Vagina (tissue), 2 donors: ENCODE data around the gene TARBP2.

Experiments used
- CTCF ChIP-seq, 3 experiments: fragments of 450-650 bp in 2 of 3; fragments of 200-600 bp in 1 of 3; sonication (generic) in 1 of 3; IDR thresholded peaks; one replicate each; pipeline ENCODE4 v1.5.1; 2017 to 2019; ENCODE audit warnings: antibody characterized with exemption in 3 of 3, mild to moderate bottlenecking in 2 of 3, moderate library complexity in 2 of 3
- POLR2AphosphoS5 ChIP-seq, 2 donors: sonication (generic); formaldehyde crosslinking; IDR thresholded peaks; one replicate each; pipeline ENCODE4 v1.9.0; 2017; ENCODE audit warnings: antibody characterized with exemption in 2 of 2, mild to moderate bottlenecking in 2 of 2, low read depth in 1 of 2; ENCODE audit not compliant: insufficient read depth in 1 of 2

- TF ChIP-seq CTCF (IDR thresholded peaks at IDR 0.05) (no peak), POLR2AphosphoS5 (IDR thresholded peaks at IDR 0.05; ENCODE audit: insufficient read depth in 1 of 2, low read depth in 1 of 2) (no peak)
Measured at GRCh38 chr12:53492188-53492587, 8.9 kb upstream of the TARBP2 start.
